NT2/D1 (cell line): Measurements from ENCODE around the gene DYSF.

Experiments
- YY1 ChIP-seq: IDR thresholded peaks from 2 replicates; pipeline ENCODE4 v1.6.1; 2011; ENCODE audit not compliant: insufficient read length, insufficient read depth
- ZNF274 ChIP-seq: IDR thresholded peaks from 2 replicates; pipeline ENCODE4 v1.6.1; 2011; ENCODE audit warnings: mild to moderate bottlenecking, low read depth, low read length

DNA sequence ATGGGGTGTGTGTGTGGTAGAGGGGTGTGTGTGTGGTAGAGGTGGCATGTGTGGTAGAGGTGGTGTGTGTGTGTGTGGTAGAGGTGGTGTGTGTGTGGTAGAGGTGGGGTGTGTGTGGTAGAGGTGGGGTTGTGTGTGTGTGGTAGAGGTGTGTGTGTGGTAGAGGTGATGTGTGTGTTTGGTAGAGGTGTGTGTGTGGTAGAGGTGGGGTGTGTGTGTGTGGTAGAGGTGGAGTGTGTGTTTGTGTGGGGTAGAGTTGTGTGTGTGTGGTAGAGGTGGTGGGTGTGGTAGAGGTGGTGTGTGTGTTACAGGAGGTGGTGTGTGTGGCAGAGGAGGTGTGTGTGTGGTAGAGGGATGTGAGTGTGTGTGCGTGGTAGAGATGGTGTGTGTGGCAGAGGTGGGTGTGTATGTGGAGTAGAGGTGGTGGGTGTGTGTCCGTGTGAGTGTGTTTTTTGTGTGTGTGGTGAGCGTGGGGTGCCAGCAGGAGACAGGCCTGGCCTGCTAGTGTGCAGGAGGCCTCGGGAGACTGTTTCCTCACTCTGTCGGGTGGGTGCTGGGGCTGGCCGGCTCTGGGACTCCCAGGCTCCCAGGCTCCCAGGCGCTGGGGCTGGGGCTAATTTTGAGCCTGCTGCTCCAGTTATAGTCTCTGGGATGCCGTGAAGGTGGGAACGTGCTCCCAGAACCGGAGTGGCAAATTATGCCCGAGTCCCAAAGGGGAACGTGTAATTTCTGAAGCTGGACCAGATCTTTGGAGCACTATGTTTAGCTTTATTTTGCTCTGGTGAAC lies 165.2 kb downstream of the DYSF start:
- TF ChIP-seq ZNF274 = no peak
- TF ChIP-seq YY1 = no peak
